ENCODE measurements around the gene STK32A.

Gene STK32A

GRCh38 chr5:147411359-147412319, 176.8 kb downstream of the STK32A start:
- in situ Hi-C loops (cut with MboI; ENCODE audit: low sequenced_read_pairs): no loop called here

- in situ Hi-C loops (cut with MboI; ENCODE audit: low sequenced_read_pairs): no loop called here
Measured at GRCh38 chr5:147412561-147412960, 177.7 kb downstream of the STK32A start.

- in situ Hi-C loops (cut with MboI; ENCODE audit: low sequenced_read_pairs): no loop called here
Measured at GRCh38 chr5:147413266-147413665, 178.4 kb downstream of the STK32A start.

GRCh38 chr5:147415651-147416050, 180.8 kb downstream of the STK32A start:
- in situ Hi-C loops (cut with MboI; ENCODE audit: low sequenced_read_pairs): no loop called here

- in situ Hi-C loops (cut with MboI; ENCODE audit: low sequenced_read_pairs): no loop called here
Measured at GRCh38 chr5:147417135-147417813, 182.4 kb downstream of the STK32A start.

GRCh38 chr5:147418613-147419012, 183.8 kb downstream of the STK32A start:
- in situ Hi-C loops (cut with MboI; ENCODE audit: low sequenced_read_pairs): no loop called here

- in situ Hi-C loops (cut with MboI; ENCODE audit: low sequenced_read_pairs): no loop called here
Measured at GRCh38 chr5:147426640-147427327, 192.0 kb downstream of the STK32A start.

GRCh38 chr5:147427521-147428401, 192.9 kb downstream of the STK32A start:
- in situ Hi-C loops (cut with MboI; ENCODE audit: low sequenced_read_pairs): no loop called here

GRCh38 chr5:147430628-147431027, 195.8 kb downstream of the STK32A start:
- in situ Hi-C loops (cut with MboI; ENCODE audit: low sequenced_read_pairs): no loop called here

GRCh38 chr5:147431586-147431985, 196.8 kb downstream of the STK32A start:
- in situ Hi-C loops (cut with MboI; ENCODE audit: low sequenced_read_pairs): no loop called here

GRCh38 chr5:147432323-147432722, 197.5 kb downstream of the STK32A start:
- in situ Hi-C loops (cut with MboI; ENCODE audit: low sequenced_read_pairs): no loop called here

GRCh38 chr5:147434049-147434448, 199.2 kb downstream of the STK32A start:
- in situ Hi-C loops (cut with MboI; ENCODE audit: low sequenced_read_pairs): no loop called here

GRCh38 chr5:147436596-147436995, 201.8 kb downstream of the STK32A start:
- in situ Hi-C loops (cut with MboI; ENCODE audit: low sequenced_read_pairs): no loop called here

GRCh38 chr5:147437161-147437596, 202.4 kb downstream of the STK32A start:
- in situ Hi-C loops (cut with MboI; ENCODE audit: low sequenced_read_pairs): no loop called here
